ENCODE data around the gene PLCB1.

The PLCB1 gene

DNA sequence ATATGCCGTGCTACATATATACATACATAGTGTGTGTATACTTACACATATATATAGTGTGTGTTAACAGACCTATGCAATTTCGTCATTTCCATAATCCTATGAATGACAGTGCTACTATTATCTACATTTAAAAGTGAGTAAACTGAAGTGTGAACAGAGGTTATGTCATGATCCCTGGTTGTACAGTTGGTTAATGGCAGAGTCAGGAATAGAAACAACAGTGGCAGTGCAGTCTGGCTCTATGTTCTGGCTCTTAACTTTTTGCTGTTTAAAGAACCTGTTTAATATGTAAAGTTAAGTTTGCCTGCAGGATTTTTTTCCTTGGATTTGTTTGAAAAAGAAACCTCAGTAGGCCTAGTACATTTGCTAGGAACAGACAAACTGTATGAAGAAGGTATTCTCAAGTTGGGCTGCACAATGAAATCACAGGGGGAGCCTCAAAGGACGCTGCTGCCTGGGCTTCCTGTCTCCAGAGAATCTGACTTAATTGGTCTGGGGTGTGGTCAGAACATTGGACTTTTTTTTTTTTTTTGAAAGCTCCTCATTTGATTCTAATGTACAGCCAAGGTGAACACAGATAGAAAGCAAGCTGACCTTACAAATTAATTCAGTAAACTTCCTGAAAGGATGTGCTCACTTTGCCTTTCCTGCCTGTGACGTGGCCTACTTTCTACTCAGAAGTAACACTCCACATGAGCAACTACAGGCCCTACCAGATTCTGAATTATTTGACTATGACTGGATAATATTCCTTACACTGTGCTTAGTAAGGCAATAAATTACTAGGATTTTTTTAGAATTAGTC, 29.4 kb downstream of the PLCB1 start:
- no peak for DNase-seq

DNA sequence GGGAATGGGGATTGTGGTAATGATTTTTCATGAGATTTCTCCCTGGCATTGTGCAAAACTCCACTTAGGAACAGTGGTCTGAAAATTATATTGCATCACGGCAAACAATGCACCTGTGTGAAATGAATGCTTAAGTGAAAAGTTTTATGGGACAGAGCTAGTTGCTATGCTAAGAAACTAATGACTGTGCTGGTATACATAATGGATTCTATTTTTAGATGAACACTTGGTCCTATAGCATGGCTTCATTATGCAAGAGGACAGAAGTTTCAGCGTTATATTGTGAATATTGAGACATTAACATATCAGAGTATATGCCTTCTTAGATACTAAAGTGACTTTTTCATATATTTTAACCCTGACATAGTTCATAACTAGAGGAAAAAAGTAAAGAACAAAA, 30.5 kb downstream of the PLCB1 start:
- no peak for DNase-seq

DNA sequence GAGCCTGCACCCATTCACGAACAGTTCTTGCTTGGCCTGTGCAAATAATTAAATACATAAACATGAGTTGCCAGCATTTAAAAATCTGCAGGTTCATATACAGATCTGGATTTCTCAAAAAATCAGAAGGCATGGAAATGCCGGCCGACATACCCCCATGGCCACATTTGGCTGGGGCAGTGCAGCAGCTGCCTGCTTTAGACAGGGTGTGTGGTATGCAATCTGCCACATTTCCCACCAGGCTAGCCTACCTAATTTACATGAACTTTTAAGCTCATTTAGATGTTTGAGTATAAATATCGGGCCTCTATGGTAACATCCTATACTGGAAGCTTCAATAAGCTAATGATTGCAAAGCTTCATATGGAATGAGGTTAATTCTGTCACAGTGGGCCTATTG, 31.5 kb downstream of the PLCB1 start:
- DNase-seq: no peak

DNA sequence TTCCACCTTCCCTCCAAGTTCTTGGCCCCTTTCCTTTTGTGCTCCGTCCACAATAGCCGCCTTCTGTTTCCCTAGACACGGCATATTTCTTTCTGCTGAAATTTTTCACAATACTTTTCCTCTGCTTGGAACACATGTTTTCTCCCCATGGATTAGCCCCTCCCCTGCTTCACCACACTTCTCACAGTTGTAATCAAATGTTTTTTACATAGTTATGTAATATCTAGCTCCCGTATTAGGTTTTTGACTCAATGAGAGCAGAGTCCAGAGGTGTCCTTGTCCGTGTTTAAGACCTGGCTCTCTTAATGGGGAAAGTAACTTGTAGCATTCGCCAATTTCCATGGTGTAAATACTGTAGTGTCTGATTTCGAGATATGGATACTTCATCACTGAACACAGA, 34.7 kb downstream of the PLCB1 start:
- DNase-seq: no peak

DNA sequence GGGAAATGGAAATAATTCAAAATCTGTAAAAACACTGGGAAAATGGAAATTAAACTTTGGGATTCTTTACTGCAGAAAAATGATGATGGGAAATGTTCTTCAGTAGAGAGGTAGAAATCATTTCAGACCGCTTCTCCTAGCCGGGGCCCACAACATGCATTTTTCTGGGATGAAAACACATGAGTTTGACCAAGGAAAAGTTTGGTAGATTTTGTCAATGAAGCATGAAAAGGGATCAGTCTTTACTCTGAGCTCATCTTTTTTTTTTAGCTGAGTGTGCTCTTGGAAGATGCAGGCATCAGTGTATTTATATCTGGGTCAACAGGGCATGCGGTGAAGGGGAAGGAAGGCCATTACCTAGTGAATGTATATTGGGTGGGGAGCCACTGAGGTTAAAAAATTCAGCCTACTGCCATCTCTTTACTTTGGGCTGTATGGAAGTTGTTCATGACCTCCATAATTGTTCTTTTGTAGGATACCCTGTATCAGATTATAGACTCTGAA, 36.8 kb downstream of the PLCB1 start:
- no peak for DNase-seq

DNA sequence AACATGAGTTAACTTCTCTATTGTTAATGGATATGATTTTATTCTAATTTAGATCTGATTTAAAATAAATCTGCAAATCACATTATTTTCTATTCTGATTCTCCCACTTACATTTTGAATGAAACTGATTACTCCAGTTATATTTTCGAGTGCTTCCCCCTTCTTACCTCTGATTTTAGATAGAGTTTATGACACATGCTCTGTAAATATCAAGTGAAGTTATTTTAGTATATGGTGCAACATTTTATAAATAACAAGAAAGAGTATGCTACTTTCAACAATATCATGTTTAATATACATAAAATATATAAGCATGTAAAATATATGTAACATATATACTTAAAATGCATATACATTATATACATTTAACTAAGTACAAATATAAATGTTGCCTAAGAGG, 38.9 kb downstream of the PLCB1 start:
- no peak for DNase-seq

DNA sequence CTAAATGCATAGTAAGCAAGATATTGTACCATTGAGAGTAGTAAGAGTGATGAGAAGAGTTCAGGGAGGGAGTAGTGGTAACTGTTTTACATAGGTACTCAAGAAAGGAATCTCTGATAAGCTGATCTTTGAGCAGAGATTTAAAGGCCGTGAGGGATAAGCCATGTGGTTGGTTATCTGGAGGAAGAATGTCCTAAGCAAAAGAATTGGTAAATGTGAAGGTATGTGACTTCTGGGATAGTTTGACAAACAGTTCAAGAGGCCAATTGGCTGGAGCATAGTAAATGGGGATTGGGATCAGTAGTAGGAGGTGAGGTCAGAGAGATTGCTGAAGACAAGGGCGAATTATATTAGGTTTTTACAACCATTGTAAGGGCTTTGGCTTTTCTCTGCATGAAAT, 40.1 kb downstream of the PLCB1 start:
- no peak for DNase-seq

DNA sequence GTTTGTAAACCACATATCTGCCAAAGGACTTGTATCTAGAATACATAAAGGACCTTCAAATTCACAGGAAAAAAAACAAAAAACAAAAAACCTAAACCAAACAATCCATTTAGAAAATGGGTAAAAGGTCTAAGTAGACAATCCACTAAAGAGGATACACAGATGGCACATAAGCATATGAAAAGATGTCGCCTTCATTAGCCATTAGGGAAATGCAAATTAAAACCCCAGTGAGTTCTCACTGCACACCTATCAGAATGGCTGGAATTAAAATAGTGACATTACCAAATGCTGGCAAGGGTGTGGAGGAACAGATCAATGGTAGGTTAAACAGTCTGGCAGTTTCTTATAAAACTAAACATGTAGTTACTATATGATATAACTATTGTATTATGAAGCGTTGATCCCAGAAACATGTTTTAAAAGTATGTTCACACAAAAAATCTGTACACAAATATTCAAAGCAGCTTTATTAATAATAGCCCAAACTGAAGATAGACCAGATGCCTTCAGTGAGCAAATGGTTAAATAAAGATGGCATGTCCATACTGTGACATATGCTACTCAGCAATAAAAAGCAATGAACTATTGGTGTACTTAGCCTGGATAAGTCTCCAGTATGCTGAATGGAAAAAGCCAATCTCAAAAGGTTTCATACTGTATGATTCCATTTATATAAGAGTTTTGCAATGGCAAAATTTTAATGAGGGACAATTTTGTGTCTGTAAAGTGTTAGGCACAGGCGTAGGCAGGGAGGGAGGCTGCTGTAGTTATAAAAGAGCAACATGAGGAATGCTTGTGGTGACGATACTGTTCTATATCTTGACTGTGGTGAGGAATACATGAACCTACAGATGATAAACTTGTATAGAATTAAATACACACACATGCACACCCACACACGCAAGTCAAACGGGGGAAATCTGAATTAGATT, 43.9 kb downstream of the PLCB1 start:
- no peak for DNase-seq

DNA sequence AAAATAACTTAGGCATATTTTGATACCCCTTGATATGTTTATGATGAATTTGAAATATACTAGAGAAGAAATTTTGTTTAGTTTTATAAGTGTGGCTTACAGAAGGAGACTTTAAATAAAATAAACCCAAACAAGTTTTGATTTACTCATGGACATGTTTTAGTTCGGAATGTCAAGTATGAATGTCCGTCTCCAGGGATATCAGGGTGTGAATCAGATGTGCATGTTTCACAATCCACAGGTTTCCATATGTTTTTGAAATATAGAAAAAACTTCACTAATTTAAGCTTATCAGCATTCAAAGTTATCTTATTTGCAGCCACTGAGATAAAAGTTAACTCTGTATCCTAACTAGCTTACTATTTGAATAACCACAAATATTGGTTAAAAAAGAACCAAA, 51.5 kb downstream of the PLCB1 start:
- DNase-seq: no peak

DNA sequence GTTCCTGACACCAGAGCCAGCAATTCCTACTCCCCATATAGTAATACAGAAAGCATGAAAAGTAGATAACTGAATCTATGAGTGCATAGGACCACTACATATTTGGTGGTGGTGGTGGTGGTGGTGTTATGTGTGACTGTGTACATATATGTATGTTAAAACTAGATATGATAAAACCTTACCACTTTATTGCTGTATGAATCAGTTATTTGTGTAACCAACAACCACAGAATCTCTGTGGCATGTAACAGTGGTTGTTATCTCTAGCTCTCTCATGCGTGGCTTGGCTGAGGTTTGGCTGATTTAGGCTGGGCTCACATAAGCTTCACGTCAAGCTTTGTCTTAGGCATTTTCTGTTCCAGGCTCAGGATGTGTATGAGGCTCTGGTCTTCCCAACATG, 55.7 kb downstream of the PLCB1 start:
- no peak for DNase-seq

DNA sequence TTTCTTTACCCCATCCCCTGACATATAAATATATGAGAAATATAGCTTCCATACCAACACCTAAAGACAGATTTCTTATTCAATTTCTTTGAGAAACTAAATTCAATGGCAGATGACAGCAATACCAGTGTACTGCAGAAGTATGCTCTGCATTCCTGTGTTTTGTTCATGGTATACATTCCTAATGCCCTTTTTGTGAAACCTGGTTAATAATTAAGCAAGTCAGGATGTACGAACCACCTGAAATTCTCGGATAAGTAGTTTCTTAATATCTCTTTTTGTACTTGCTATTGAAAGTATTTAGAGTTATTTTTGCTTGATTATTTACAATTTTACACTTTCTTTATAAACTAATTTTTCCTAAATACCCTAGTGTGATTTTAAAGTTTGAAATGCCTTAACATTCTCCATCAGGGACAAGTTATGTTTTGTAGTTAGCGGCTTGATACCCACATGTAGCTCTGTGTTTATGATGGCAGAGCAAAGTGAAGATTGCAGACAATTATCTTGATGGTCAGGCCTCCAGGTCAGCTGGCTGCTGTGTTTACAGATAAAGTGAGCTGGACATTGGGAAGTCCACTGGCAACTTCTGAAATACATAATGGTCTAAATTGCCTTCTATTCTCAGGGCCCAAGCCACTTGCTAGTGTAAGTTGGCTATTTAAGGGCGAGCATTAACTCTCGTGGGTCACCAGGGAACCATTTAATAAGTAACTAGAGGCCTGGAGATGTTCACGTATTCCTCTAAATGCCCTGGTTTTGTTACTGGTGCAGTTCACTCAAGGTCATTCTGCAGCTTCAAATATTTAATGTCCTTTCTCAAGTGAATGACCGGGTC, 58.2 kb downstream of the PLCB1 start:
- no peak for DNase-seq

- no peak for DNase-seq
Observed at GRCh38 chr20:8194721-8195120, 62.7 kb downstream of the PLCB1 start.

- DNase-seq: no peak
Observed at GRCh38 chr20:8196096-8196495, 64.0 kb downstream of the PLCB1 start.

DNA sequence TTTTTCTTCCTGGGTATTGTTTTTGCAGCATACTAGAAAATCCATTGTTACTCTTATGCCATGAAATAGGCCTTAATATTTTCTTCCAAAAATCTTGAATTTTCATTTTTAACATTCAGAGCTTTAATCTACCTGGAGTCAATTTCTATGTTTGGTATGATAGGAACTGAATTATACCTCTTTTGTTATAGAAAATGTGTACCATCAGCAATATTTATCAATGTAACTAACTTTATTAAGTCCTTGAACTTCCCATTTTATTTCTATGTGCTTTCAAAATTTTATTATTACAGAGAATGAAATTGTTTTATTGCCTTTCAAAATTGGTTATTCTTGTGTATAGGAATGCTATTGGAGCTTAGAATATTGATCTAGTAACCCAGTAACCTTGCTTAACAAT, 68.2 kb downstream of the PLCB1 start:
- DNase-seq: no peak

- DNase-seq: no peak
Observed at GRCh38 chr20:8203366-8203765, 71.3 kb downstream of the PLCB1 start.

GRCh38 chr20:8205996-8206395, 73.9 kb downstream of the PLCB1 start:
- no peak for DNase-seq

DNA sequence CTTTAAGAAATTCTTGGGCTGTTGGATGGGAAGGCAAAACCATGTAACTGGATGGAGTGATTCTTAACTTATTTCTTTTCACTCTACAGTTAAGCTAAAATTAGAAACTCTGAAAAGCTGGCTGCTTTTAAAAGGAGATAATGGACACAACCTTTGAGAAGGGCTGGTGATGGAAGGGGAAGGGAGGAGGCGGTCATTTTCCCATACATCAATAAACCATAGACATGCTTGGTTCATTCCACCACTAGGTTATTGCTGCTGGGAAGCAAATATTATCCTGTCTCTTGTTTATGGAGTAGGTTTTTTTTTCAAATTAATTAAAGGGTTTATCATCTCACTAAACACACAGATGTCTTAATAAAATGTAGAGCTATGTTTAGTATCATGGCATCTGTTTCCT, 76.2 kb downstream of the PLCB1 start:
- no peak for DNase-seq

DNA sequence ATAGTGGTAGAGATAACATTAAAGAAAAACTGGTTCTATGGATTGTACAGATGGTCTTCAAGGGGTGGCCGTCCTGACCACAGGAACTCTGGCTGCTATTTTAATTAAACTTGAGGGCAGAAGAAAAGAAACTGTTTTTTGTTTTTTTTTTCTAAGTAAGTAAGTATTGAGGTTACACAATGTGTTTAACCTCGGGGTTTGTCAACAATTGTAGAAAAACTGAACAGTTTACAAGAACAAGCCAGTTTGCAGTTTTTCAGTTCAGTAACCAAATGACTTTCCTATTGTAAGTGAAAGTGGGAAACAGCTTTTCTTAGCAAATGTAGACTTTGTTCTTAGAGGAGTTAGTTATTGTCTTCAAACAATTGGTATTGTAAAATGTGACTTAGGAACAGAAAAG, 77.0 kb downstream of the PLCB1 start:
- no peak for DNase-seq

DNA sequence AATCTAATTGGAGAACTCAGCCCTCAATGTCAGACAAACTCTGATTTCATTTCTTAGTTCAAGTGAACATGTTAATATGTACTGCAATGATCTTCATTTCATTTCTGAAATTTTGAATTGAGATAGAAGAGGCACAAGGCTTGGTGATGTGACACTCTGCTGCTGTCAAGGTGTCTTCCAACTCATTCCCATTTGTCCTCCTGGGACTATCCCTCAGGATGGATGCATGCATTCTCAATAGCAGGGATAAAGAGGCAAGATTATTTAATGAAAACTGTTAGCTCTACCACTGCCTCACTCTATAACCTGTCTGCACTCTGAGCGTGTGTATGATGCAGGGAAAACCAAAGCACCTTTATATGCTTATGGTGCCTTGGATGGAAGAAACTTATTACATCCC, 78.7 kb downstream of the PLCB1 start:
- DNase-seq: no peak

DNA sequence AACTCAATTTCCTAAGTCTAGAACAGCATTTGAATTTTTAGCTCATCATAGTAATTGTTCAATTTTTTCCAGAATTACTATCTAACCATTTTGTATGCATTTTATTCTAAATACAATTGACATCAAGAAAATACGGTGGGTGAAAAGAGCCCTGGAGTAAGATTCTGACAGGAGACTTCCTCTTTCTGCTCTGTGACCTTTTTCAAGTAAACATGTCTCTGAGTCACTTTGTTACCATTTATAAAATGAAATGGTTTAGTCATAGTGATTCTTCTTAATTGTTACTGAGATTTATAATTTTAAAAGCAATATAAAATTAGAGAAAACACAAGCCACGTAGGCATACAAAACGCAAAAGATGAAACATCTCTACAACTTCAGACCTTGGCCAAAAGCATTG, 80.2 kb downstream of the PLCB1 start:
- no peak for DNase-seq

DNA sequence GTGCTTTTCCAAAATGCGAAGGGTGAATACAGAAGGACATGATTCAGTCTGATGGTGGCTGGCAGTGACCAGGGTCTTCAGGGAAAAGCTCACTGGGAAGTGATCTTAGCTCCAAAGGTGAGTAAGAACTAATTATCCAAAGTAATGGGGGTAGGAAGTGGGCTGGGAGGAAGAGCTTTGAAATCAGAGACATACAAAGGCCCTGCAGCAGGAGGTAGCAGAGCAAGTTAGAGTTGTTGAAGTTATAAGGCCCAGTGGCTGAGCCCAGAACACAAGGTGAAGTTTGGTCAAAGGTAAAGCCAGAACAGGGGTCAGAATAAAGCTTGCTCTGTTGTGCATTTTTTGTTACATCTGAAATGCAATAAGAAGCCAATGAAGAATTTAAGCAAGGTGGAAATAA, 81.2 kb downstream of the PLCB1 start:
- no peak for DNase-seq

GRCh38 chr20:8213831-8214587, 81.9 kb downstream of the PLCB1 start:
- no peak for DNase-seq

All from effector CD4-positive, alpha-beta T cell (primary cell).